NCI-H2107 treated with DMSO at 0.1 percent for 48 hours (cell line): Measurements from ENCODE around the gene CBLB.

ENCODE experiments used
- DNase-seq: peaks from one replicate; lab custom pipeline; 2025; ENCODE audit not compliant: unreplicated experiment; lab: John Stamatoyannopoulos, UW

CBLB gene

GRCh38 chr3:105715372-105715771 lies 153.4 kb downstream of the CBLB start:
- no peak for DNase-seq

- no peak for DNase-seq
These were observed 154.4 kb downstream of the CBLB start for GRCh38 chr3:105714453-105714852.

GRCh38 chr3:105708980-105709379 lies 159.8 kb downstream of the CBLB start:
- DNase-seq: no peak

GRCh38 chr3:105707009-105707408 lies 161.8 kb downstream of the CBLB start:
- DNase-seq: no peak

GRCh38 chr3:105704726-105705410 lies 163.9 kb downstream of the CBLB start:
- DNase-seq: no peak

GRCh38 chr3:105700575-105700974 lies 168.2 kb downstream of the CBLB start:
- no peak for DNase-seq

- DNase-seq: no peak
These were observed 177.2 kb downstream of the CBLB start for GRCh38 chr3:105691633-105692032.

- DNase-seq: no peak
These were observed 177.8 kb downstream of the CBLB start for GRCh38 chr3:105691053-105691452.

- no peak for DNase-seq
These were observed 180.0 kb downstream of the CBLB start for GRCh38 chr3:105688821-105689220.

GRCh38 chr3:105686278-105686897 lies 182.4 kb downstream of the CBLB start:
- no peak for DNase-seq

GRCh38 chr3:105679951-105680350 lies 188.9 kb downstream of the CBLB start:
- no peak for DNase-seq

GRCh38 chr3:105678017-105678416 lies 190.8 kb downstream of the CBLB start:
- no peak for DNase-seq

- DNase-seq: no peak
These were observed 192.1 kb downstream of the CBLB start for GRCh38 chr3:105676621-105677300.

- no peak for DNase-seq
These were observed 194.3 kb downstream of the CBLB start for GRCh38 chr3:105674437-105675065.

GRCh38 chr3:105672996-105673395 lies 195.8 kb downstream of the CBLB start:
- DNase-seq: no peak

GRCh38 chr3:105662306-105662705 lies 206.5 kb downstream of the CBLB start:
- DNase-seq: no peak

- no peak for DNase-seq
These were observed 207.4 kb downstream of the CBLB start for GRCh38 chr3:105661461-105661860.

GRCh38 chr3:105656651-105657504 lies 211.9 kb downstream of the CBLB start:
- no peak for DNase-seq

GRCh38 chr3:105653868-105654267 lies 214.9 kb downstream of the CBLB start:
- DNase-seq: no peak

- DNase-seq: no peak
These were observed 215.6 kb downstream of the CBLB start for GRCh38 chr3:105653166-105653565.

- DNase-seq: no peak
These were observed 219.3 kb downstream of the CBLB start for GRCh38 chr3:105649480-105649879.
